Heart right ventricle (tissue), 16 donors: Measurements from ENCODE around the gene SH2D4B. TPM values are rescaled to one million over a fixed set of nuclear protein-coding genes. Genes with fewer than 3 reads are reported as not detected.

Experiments used
- ATAC-seq, 8 donors: fragments of 200-7000 bp; cut with Tn5 transposase; one replicate each; pipeline ENCODE4 v1.9.1; 2020; ENCODE audit warnings: mild to moderate bottlenecking in 8 of 8, moderate library complexity in 8 of 8, moderate number of reproducible peaks in 1 of 8
- DNase-seq, 2 donors: peaks; one replicate each; pipeline ENCODE4 v3.0.0-alpha.2; 2020
- H3K27ac ChIP-seq, 10 donors: fragments of 200-600 bp; sonication (generic) in 2 of 10; one replicate each; pipeline versions ENCODE4 v1.5.0 to v1.8.0; 2020 to 2022; ENCODE audit warnings: mild to moderate bottlenecking in 3 of 10
- H3K27me3 ChIP-seq, 7 donors: fragments of 200-600 bp; one replicate each; pipeline ENCODE4 v1.8.0; 2021 to 2022; ENCODE audit warnings: mild to moderate bottlenecking in 2 of 7
- H3K36me3 ChIP-seq, 9 donors: fragments of 200-600 bp; sonication (generic) in 1 of 9; one replicate each; pipeline versions ENCODE4 v1.5.0 to v1.8.0; 2020 to 2022; ENCODE audit warnings: mild to moderate bottlenecking in 2 of 9
- H3K4me1 ChIP-seq, 9 donors: fragments of 200-600 bp; sonication (generic) in 1 of 9; one replicate each; pipeline versions ENCODE4 v1.5.0 to v1.8.0; 2020 to 2022; ENCODE audit warnings: mild to moderate bottlenecking in 4 of 9
- H3K4me3 ChIP-seq, 10 donors: fragments of 200-600 bp; sonication (generic) in 2 of 10; one replicate each; pipeline versions ENCODE4 v1.5.0 to v1.8.0; 2020 to 2022; ENCODE audit warnings: mild to moderate bottlenecking in 7 of 10, moderate library complexity in 2 of 10
- H3K9me3 ChIP-seq, 11 donors: fragments of 200-600 bp in 10 of 11; sonication (generic) in 2 of 11; one replicate each; pipeline versions ENCODE4 v1.5.0 to v1.8.0; 2013 to 2022; ENCODE audit warnings: mild to moderate bottlenecking in 2 of 11, control low read depth in 1 of 11, moderate library complexity in 1 of 11
- WGBS, 2 donors: extraction: QIAGEN DNeasy Blood & Tissue Kit; methylation state at CpG; one replicate each; pipeline ENCODE4 v1.1.7; 2013; ENCODE audit warnings: inconsistent platforms in 1 of 2; 5-methylcytosine and 5-hydroxymethylcytosine counted together
- intact Hi-C, 10 donors: fragments of 100-400 bp; cut with DNase I; formaldehyde crosslinking; loops; one replicate each; pipeline versions ENCODE4 v1.11.1 to v1.14.2; 2022
- polyA plus RNA-seq, 2 donors: library from polyadenylated mRNA; stranded (reverse); fragments of 200-250 nt; gene quantifications; one replicate each; pipeline ENCODE4 v1.2.3, GENCODE V29; 2013
- total RNA-seq, 10 donors: library from RNA; stranded (reverse); fragmentation: NEBNext Ultra II Directional in 3 of 10; extraction: Animal tissue kit (Norgen Biotek cat#: 25700) in 3 of 10; gene quantifications; one replicate each; pipeline versions ENCODE4 v1.2.1 to v1.2.4, GENCODE V29; 2021 to 2023
- TF ChIP-seq, protein P1 (sequence below), 9 donors: fragments of 200-600 bp; sonication (generic) in 2 of 9; IDR thresholded peaks; one replicate each; pipeline versions ENCODE4 v1.5.0 to v1.8.0; 2021 to 2022; ENCODE audit warnings: antibody characterized with exemption in 9 of 9, mild to moderate bottlenecking in 5 of 9, moderate library complexity in 1 of 9
- donor health status: Arrhythmogenic right ventricular cardiomyopathy.
- donor health status: ischemic (EF 13 %, LVEDD 7.1; RV severe dilation, severe dysfunction).
- donor health status: healthy with polysubstance abuse.
- donor health status: DM: no; HTN: yes; CAD: no.
- donor health status: DM: no; HTN: no; CAD: no.
- donor health status: ischemic (EF 25% LVEDD 6.9; RV normal size, moderate dysfunction).
- donor health status: ischemic (EF 25% LVEDD 5.7; RV mildly dilated, moderate dysfunction).
- donor health status: healthy.
- donor health status: DM: yes; HTN: yes; CAD: no.
- donor health status: Ischemic cardiomyopathy.
- donor health status: ischemic (EF 35%, LVEDD 5.7; RV mildly dilated, moderate dysfunction).
- donor health status: nonischemic (EF 11% LVEDD 7.7; RV severe dilation, severe dysfunction).
- donor health status: DM: yes; HTN: yes; CAD: no.
- donor health status: PGD.
- donor health status: ischemic (EF 29% LVEDD 5.4; RV normal size, mild dysfunction).
- donor health status: nonischemic (EF 23%, LVEDD 6.1; RV moderate dilation, normal function).

Gene SH2D4B
- total and polyA plus RNA-seq, 12 donors: not detected

DNA sequence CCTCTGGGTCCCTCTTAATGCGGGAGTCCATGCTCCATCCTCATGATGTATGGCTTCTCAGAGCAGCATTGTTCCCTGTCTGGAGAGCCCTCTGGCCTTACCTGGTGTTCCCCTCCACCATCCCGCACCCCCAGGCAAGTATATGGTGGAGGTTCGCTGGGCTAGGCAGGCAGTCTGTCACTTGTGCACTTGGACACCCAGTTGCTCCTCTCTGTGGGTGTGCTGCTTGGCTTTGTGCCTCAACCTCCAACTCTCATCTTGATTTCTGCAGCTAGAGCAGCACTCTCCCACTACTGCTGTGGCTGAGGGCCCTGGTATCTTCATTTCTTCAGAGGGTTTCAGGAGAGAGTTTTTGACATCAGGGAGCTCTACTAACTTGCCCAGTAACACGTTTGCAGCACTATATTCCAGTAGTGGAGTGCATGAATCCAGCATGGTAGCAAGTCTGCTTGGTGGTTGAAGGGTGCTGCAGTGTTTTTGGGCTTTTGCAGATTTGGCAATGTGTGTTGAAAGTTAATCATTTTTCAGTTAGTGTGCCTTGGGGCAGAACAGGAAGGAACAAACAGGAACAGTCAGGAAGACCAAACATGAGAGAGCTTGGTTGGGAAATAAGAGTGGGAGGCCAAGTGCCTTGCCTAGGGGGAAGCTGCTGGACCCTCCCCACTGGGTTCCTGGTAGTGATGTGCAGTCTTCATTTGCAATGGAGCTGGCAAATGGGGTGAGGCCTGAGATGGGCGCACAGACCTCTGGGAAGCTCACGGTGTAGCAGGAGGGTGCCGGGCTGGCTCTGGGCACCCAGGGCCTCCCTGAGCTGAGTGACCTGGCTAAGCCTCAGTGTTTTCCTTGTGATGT, 46.2 kb upstream of the SH2D4B start:
- Histone ChIP-seq H3K27me3 (no peaks in the 10 kb centered on the region), H3K9me3 (peaks cover 0 to 6% (median 0%) of the 10 kb centered on the region in 11 donors), H3K36me3 (peaks cover 0 to 64% (median 2%) of the 10 kb centered on the region in 9 donors), H3K4me3 (no peak overlapping the region), H3K4me1 (peaks cover 8 to 99% (median 78%) of the 10 kb centered on the region in 9 donors), H3K27ac (peak overlapping the region in 3 of 10 donors; percentile 8 to 92 (median 12))
- no peak for DNase-seq
- intact Hi-C loops: no loop called here
- TF ChIP-seq, protein P1, sequence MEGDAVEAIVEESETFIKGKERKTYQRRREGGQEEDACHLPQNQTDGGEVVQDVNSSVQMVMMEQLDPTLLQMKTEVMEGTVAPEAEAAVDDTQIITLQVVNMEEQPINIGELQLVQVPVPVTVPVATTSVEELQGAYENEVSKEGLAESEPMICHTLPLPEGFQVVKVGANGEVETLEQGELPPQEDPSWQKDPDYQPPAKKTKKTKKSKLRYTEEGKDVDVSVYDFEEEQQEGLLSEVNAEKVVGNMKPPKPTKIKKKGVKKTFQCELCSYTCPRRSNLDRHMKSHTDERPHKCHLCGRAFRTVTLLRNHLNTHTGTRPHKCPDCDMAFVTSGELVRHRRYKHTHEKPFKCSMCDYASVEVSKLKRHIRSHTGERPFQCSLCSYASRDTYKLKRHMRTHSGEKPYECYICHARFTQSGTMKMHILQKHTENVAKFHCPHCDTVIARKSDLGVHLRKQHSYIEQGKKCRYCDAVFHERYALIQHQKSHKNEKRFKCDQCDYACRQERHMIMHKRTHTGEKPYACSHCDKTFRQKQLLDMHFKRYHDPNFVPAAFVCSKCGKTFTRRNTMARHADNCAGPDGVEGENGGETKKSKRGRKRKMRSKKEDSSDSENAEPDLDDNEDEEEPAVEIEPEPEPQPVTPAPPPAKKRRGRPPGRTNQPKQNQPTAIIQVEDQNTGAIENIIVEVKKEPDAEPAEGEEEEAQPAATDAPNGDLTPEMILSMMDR (IDR thresholded peaks at IDR 0.05): no peak
- ATAC-seq: peak in 5 of 8 donors; percentile 8 to 39 (median 33)
- 85 to 89% methylated on average over 7 of the region's 7 CpGs for WGBS, 2 donors

DNA sequence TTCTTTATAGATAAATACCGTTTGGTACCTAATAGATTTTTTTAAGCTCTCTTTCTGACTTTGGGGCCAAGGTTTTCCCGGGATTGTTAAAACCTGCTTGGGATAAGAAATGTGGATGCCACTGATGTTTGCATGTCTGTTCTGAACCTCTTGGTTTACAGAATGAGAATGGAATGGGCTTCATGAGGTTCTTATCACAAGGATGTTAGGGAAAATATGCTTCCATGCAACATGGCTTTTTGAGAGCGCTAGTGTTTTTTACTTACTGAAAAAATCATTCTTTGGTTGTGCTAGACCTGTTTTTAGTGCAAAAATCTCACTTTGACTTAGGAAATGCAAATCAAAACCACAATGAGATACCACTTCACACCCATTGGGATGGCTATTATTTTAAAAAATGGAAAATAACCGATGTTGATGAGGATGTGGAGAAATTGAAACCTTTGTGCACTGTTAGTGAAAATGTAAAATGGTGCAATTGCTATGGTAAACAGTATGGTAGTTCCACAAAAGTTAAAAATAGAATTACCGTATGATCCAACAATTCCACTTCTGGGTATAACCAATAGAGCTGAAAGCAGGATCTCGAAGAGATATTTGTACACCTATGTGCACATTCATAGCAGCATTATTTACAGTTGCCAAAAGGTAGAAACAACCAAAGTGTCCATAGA, 44.7 kb upstream of the SH2D4B start:
- 74 to 75% methylated on average over 6 of the region's 6 CpGs for whole genome bisulfite sequencing, 2 donors
- peaks cover 8 to 99% (median 74%) of the 10 kb centered on the region in 9 donors for H3K4me1 ChIP-seq
- ATAC-seq (no peak), DNase-seq (no peak)
- intact Hi-C loops: no loop called here
- H3K4me3 ChIP-seq: no peak overlapping the region
- H3K36me3 ChIP-seq: peaks cover 0 to 67% (median 2%) of the 10 kb centered on the region in 9 donors
- TF ChIP-seq, protein P1 (IDR thresholded peaks at IDR 0.05): no peak
- H3K27ac ChIP-seq: peak overlapping the region in 4 of 10 donors; percentile 22 to 92 (median 56)
- H3K9me3 ChIP-seq: peaks cover 0 to 10% (median 0%) of the 10 kb centered on the region in 11 donors
- no peaks in the 10 kb centered on the region for H3K27me3 ChIP-seq

DNA sequence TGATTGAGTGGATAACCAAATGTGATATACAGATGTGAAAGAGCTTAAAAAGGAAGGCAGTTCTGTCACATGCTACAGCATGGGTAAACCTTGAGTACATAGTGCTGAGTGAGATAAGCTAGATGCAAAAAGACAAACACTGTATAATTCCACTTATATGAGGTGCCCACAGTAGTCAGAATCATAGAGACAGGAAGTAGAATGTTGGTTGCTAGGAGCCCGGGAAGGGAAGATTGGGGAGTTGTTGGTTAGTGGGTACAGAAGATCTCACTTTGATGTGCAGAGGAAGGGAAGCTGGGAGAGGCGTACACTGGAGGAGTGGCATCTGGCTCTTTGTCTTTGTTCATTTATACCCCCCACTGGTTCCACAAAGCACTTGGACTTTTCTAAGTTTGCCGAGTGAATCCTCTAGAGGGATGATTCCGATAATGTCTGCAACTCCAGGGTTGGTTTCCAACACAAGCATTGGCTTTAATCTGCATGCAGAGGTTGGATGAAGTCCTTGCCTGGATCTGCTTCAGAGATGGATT, 44.1 kb upstream of the SH2D4B start:
- peaks cover 14 to 99% (median 74%) of the 10 kb centered on the region in 9 donors for H3K4me1 ChIP-seq
- intact Hi-C loops: no loop called here
- 27 to 36% methylated on average over 4 of the region's 4 CpGs for whole genome bisulfite sequencing, 2 donors
- no peak for DNase-seq
- ATAC-seq: peak in 4 of 8 donors; percentile 5 to 9 (median 6)
- no peaks in the 10 kb centered on the region for H3K27me3 ChIP-seq
- H3K4me3 ChIP-seq: no peak overlapping the region
- TF ChIP-seq, protein P1 (IDR thresholded peaks at IDR 0.05): no peak
- peaks cover 0 to 65% (median 2%) of the 10 kb centered on the region in 9 donors for H3K36me3 ChIP-seq
- H3K9me3 ChIP-seq: peaks cover 0 to 10% (median 0%) of the 10 kb centered on the region in 11 donors
- H3K27ac ChIP-seq: peak overlapping the region in 9 of 10 donors; percentile 2 to 92 (median 38)

DNA sequence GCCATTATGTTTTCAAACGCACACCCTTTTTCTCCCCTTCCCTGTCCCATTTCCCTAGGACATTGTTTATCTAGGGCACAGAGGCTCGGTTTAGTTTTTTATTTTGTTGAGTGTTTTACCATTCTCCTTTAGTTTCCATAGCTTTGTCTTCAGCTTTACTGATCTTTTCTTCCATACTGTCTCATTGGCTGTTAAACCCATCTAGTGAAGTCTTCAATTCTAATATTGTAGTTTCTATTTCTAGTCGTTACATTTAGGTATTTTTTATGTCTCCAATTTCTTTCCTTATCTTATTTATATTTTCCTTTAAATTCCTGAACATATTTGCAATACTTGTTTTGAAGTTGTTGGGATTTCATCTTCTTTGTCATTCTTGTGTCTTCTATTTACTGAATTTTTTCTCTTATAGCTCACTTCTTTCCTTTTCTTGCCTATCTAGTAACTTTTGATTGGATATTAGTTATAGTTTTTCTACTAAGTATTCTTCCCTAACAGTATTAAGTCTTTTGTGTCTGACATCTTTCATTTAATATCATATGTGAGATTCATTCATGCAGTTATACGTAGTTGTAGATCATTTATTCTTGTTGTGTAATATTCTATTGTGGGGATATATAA, 41.0 kb upstream of the SH2D4B start:
- H3K9me3 ChIP-seq: peaks cover 0 to 10% (median 0%) of the 10 kb centered on the region in 11 donors
- intact Hi-C loops: loop anchor here in 2 of 10 donors (2.0 to 5.0 kb wide), 2 partner anchors 34 to 39 kb away; no protein-coding TSS in a partner anchor
- WGBS, 2 donors: 92 to 94% methylated on average over 4 of the region's 4 CpGs
- H3K36me3 ChIP-seq: peaks cover 0 to 36% (median 0%) of the 10 kb centered on the region in 9 donors
- DNase-seq (no peak), ATAC-seq (no peak)
- H3K4me1 ChIP-seq: peaks cover 39 to 99% (median 88%) of the 10 kb centered on the region in 9 donors
- no peak overlapping the region for H3K4me3 ChIP-seq
- H3K27ac ChIP-seq: peak overlapping the region in 8 of 10 donors; percentile 72 to 92 (median 85)
- no peaks in the 10 kb centered on the region for H3K27me3 ChIP-seq
- TF ChIP-seq, protein P1 (IDR thresholded peaks at IDR 0.05): no peak
